Fibroblast of skin of left quadriceps (primary cell): Measurements from ENCODE around the gene CCDC83.
A peak's percentile ranks its signal among the peaks of the same experiment; 100 is the strongest.

Source experiments
- DNase-seq, 2 experiments: peaks; one replicate each; pipeline ENCODE4 v3.0.0-alpha.2; 2013; ENCODE audit warnings: low read depth in 2 of 2

The CCDC83 gene

GRCh38 chr11:85855341-85855656 is at the start of gene CCDC83:
TSS of gene CCDC83 (plus strand) at chr11:85855383. CDS start at chr11:85865124, 9,741 bp downstream.
- DNase-seq: no peak

DNA sequence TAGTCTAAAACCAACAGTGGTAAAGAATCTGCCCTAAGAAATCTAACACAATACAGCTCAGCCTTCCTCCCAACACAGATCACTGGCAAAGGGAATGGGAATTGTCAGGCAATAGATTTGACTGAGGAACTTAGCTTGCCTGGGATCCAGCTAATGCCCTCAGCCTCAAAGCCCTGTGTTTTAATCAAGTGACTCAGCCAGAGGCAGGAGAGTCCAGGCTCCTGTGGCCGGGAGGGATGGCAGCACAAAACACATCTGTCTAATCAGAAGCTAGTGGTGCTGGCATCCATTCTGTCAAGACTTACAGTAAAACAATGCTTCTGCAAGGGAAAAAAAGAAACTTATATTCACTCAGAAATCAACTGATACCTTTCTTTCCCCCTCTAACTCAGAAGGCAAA is 49.8 kb upstream of the CCDC83 start:
- no peak for DNase-seq

GRCh38 chr11:85806016-85806415 is 49.2 kb upstream of the CCDC83 start:
- no peak for DNase-seq

- DNase-seq: no peak
Observed at GRCh38 chr11:85806876-85807275, 48.3 kb upstream of the CCDC83 start.

DNA sequence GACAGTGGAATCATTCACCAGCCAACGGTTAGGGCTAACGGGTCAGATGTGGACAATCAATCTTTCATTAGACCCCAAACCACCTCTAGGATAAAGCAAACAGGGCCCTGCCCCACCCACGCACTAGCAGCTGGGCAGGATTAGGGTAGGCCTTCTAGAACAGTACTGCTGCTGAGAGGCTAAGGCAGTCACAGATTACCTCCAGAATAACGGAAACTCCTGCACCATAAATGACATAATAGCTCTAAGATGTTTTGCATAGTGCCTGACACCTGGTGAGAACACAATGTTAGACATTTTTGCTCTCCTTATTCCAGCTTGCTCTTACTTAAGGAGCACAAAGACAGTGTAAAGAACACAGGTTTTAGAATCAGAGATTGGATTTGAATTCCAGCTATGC is 46.0 kb upstream of the CCDC83 start:
- no peak for DNase-seq

DNA sequence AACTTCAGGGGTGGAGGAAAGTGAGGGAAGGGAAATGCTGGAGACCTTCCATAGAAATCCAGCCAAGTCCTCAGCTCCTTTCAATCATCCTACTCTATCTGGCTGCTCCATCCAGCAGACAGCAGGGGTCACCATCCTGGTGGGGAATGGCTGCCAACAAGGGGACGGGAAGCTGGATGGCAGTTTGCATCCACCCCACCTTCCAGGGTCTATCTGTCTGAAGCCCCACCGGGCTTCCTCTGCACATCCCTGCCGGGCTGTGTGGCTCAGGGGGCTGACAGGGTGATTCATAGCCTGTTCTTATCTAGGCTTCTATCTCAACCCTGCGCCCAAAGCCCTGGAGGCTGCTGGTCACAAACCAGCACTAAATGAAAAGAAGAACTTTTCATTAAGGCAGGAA is 45.3 kb upstream of the CCDC83 start:
- no peak for DNase-seq

- no peak for DNase-seq
Observed at GRCh38 chr11:85810521-85810870, 44.7 kb upstream of the CCDC83 start.

DNA sequence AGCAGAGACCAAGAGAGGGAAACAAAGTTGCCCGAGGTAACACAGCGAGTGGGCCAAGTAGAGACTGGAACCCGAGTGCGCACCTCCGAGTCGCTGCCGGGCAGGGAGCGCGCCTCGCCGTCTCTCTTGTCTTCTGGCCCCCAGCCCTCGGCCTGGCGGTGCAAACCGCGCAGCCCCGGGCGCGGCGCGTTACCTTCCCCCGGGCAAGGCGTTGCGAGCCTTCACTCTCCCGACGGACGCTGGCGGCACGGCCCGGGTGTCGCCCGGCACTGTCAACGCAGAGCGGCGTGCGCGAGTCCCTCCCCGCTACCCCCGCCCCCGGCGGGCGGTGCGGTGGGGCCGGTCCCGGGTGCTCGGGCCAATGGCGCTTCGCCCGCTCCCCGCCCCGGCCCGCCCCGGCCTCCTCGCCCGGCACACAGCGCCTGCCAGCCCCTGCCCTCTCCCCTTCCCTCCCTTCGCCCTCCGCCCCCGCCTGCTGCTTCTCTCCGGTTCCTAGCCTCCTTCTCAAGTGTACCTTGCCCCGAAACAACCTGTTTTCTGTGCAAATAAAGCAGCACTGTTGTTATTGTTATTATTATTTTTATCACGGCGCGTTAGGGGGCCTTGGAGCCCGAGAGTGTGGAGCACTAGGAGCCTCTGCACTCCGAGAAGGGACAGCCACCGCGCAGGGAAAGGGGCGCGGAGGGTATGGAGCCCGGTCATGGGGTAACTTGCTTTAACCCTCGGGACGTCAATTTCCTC is 44.1 kb upstream of the CCDC83 start, which contains the start of gene SYTL2:
Gene SYTL2 (minus strand): TSS at position 271 of the 741 bp plus-strand sequence. CDS start 53,416 bp downstream, outside the sequence.
- no peak for DNase-seq

DNA sequence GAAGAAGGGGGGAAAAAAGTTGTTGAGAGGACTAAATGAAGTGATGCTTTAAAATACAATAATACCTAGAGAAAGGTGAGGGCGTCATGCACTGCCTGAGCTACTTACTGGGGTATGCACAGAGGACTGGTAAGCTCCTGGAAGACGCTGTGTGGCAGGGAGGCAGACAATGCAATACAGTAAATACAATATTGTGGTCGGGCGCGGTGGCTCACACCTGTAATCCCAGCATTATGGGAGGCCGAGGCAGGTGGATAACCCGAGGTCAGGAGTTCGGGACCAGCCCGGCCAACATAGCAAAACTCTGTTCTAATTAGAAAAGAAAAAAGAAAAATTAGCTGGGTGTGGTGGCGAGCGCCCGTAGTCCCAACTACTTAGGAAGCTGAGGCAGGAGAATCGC is 43.6 kb upstream of the CCDC83 start:
- DNase-seq: no peak

DNA sequence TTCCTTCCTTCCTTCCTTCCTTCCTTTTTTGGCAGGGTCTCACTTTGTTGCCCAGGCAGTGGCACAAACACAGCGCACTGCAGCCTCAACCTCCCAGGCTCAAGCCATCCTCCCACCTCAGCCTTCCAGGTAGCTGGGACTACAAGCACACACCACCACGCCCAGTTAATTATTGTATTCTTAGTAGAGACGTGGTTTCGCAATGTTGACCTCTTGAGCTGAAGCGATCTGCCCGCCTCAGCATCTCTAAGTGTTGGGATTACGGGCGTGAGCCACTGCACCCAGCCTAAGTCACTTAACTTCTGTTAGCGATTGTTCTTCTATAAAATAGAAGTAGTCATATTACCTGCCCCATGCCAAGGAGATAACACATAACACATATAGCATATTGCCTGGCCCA is 41.5 kb upstream of the CCDC83 start:
- DNase-seq: no peak

GRCh38 chr11:85815186-85815931 is 39.8 kb upstream of the CCDC83 start:
- peak; percentile 90 to 93 for DNase-seq

DNA sequence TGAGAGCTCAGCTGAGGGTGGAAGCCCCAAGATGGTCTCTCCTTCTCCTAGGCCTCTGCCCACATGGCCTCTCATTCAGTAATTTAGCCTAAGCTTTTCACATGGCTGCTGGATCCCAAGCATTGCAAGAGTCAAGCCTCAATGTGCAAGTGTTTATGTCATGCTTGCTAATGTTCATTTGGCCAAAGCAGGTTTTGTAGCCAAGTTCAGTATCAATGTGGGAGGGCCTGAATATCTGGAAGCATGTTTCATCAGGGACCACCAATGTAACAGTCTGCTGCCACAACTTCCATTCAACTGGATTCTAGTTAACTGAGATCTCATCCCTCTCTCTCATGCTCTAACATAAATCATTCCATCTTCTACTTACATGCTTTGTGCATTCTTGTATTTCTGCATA is 35.7 kb upstream of the CCDC83 start:
- DNase-seq: no peak

- DNase-seq: no peak
Observed at GRCh38 chr11:85821636-85822035, 33.5 kb upstream of the CCDC83 start.

DNA sequence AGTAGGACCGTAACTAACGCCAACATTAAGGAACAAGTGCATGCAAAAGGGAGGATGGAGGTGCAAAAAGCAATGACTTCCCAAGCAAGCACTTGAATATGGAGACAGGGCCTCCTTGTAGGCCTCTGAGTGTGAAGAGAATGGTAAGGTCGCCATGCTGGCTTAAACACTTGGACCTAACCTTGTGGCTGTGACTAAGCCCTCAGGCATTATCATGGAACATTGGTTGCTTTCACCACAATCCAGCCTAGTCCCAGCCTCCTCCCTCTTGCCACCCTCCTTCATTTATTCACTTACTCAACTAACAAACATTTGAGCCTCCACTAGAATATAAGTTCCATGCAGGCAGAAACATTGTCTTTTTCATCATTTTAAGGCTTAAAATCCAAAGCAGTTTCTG is 32.4 kb upstream of the CCDC83 start:
- no peak for DNase-seq

DNA sequence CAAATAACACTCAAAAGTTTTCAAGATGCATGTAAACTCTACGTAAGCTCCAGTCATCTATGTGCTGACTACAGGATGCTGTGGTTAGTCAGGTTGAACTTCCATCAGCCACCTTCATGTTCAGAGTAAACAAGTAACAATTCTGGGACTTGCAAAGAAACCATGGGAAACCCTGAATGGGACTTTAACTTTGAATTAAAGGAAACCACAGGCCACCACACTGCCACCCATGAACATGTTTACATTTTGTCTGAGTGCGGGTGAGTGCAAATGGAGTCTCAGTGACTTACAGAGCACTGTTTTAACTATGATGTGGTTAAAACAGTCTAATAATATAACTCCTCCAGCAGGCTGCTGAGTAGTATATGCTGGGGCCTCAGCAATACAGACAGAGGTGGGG is 31.4 kb upstream of the CCDC83 start:
- no peak for DNase-seq

DNA sequence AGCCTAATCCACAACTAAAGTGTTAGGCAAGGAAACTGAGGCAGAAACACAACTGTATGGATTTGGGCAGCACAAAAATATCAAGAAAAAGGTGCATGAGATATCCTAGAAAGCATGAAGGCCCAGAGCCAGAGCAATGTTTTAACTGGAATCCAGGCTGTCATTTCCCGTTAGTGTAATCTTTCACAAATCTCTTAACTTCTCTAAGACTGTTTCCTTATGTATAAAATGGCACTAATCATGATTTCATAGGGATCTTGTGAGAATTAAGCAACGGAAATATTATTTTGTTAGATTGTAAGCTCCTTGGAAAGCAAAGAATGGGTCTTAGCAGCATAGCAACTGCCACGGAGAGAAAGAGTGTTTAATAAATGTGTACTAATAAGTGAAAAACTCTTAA is 29.6 kb upstream of the CCDC83 start:
- DNase-seq: no peak

GRCh38 chr11:85826116-85826855 is 28.9 kb upstream of the CCDC83 start:
- no peak for DNase-seq

GRCh38 chr11:85827748-85828639 is 27.2 kb upstream of the CCDC83 start:
- peak; percentile 96 to 97 for DNase-seq

- no peak for DNase-seq
Observed at GRCh38 chr11:85828640-85828978, 26.6 kb upstream of the CCDC83 start.

- no peak for DNase-seq
Observed at GRCh38 chr11:85829172-85829571, 26.0 kb upstream of the CCDC83 start.

DNA sequence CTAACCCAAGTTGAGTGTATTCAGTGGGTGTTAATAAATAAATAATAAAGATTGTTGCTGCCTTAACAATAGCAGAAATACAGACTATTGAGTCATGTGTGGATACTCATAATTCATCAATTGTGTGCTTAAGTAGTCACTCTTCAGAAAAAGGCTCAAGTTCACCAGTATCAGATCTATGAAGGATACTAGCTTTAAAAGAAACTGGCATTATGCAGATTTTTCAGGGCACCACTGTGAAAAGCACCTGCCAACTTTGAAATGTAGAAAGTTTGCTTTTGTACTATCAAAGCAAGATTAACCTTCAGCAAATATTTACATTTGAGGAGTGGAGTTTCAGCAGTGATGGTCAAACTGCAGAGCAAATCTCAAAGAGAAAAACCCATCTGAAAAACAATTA is 24.1 kb upstream of the CCDC83 start:
- no peak for DNase-seq

DNA sequence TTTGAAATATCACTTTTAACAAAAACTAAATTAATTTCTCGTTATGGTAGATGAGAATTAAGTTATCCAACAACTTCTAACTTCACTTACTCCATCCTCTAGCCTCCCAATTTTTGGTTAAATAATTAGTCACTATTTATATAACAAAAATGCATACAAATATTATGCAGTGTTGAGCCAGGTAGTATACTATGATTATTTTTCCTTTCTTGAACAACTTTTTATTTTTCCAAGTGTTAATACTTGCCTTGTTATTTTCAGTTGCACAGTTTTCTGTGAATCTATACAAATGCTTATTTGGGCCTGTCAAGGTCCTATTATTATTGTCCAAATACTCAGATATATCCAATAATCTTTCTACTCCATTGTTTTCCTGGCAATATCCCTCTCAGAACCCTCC is 19.9 kb upstream of the CCDC83 start:
- DNase-seq: no peak
